Spleen (tissue), 7 donors: ENCODE measurements around the gene PTPRCAP.
A peak's percentile ranks its signal among the peaks of the same experiment; 100 is the strongest.

Experiments
- POLR2A ChIP-seq, 3 donors: fragments of 450-650 bp; IDR thresholded peaks; one replicate each; pipeline ENCODE4 v1.5.1; 2017; ENCODE audit warnings: antibody characterized with exemption in 3 of 3, mild to moderate bottlenecking in 1 of 3
- POLR2AphosphoS5 ChIP-seq, 3 donors: sonication (generic); formaldehyde crosslinking; IDR thresholded peaks; one replicate each; pipeline ENCODE4 v1.5.1; 2017; ENCODE audit warnings: antibody characterized with exemption in 3 of 3
- TF ChIP-seq, protein P1 (sequence below), 11 experiments: fragments of 200-600 bp in 7 of 11; fragments of 450-650 bp in 4 of 11; sonication (generic) in 4 of 11; IDR thresholded peaks in 8 of 11; conservative IDR thresholded peaks in 3 of 11; 1 replicate in 7 of 11; 2 replicates in 4 of 11; pipeline versions ENCODE4 v1.4.0 to v1.8.0; 2016 to 2021; ENCODE audit warnings: antibody characterized with exemption in 11 of 11, inconsistent platforms in 4 of 11, mild to moderate bottlenecking in 1 of 11
- donor health status: DM: no; HTN: no; CAD: no; lungs with moderate emphysema.
- donor health status: DM: no; HTN: no; CAD: no.
- donor health status: DM: no; HTN: no; CAD: no.

DNA sequence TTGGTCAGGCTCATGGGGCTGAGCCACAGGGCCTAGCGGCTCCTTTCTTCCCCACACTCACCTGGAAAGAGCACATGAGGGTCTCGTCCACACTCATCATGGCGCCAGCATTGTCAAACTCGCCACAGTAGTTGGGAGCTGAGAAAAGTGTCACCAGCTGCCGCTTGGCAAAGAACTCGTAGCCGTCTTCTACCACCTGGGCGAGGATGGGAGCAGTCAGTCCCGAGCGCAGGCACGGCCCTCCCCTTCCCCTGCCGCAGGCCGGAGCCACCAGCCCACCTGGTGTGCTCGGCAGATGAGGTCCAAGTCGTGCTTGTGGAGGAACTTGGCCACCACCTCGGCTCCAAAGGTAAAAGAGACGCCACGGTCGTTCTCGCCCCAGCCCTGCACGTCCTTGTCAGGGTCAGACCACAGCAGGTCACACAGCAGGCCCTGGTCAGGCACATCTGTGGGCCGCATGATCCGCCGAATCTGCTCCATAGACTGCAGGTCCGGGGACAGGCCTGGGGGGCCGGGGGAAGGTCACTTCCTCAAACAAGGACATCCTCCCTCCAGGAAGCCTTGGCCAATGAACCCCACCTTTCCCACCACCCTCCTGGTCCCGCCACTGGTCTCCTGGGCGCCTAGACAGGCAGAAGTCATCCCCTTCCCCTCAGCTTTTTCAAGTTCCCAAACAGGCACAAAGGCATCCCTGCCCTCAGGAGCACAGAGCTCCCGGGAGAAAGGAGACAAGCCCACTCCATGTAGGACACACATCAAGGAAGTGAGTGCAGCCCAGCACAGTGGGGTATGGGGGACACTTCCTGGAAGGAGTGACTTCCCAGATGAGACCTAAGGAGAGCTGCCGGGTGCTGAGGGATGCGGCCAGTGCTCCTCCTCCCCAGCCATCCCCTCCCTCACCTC, 38.6 kb downstream of the PTPRCAP start:
- TF ChIP-seq, protein P1, sequence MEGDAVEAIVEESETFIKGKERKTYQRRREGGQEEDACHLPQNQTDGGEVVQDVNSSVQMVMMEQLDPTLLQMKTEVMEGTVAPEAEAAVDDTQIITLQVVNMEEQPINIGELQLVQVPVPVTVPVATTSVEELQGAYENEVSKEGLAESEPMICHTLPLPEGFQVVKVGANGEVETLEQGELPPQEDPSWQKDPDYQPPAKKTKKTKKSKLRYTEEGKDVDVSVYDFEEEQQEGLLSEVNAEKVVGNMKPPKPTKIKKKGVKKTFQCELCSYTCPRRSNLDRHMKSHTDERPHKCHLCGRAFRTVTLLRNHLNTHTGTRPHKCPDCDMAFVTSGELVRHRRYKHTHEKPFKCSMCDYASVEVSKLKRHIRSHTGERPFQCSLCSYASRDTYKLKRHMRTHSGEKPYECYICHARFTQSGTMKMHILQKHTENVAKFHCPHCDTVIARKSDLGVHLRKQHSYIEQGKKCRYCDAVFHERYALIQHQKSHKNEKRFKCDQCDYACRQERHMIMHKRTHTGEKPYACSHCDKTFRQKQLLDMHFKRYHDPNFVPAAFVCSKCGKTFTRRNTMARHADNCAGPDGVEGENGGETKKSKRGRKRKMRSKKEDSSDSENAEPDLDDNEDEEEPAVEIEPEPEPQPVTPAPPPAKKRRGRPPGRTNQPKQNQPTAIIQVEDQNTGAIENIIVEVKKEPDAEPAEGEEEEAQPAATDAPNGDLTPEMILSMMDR (IDR thresholded peaks at IDR 0.05 in 8 of 11, conservative IDR thresholded peaks at IDR 0.05 in 3 of 11), result no peak
- TF ChIP-seq POLR2A (IDR thresholded peaks at IDR 0.05), result no peak
- peak in 2 of 3 donors; percentile 15 to 50 for TF ChIP-seq POLR2AphosphoS5 (IDR thresholded peaks at IDR 0.05)
